Neural progenitor cell (in vitro differentiated cells): Measurements from ENCODE around the gene PTPRC.

Experiments used
- CTCF ChIP-seq: fragments of 200-600 bp; sonication (generic); IDR thresholded peaks from 2 replicates; pipeline ENCODE4 v1.5.1; 2017; ENCODE audit warnings: antibody characterized with exemption, mild to moderate bottlenecking
- EZH2 ChIP-seq: fragments of 200-600 bp; sonication (generic); IDR thresholded peaks from 2 replicates; pipeline ENCODE4 v1.6.1; 2017; ENCODE audit warnings: antibody characterized with exemption, mild to moderate bottlenecking, moderate library complexity

DNA sequence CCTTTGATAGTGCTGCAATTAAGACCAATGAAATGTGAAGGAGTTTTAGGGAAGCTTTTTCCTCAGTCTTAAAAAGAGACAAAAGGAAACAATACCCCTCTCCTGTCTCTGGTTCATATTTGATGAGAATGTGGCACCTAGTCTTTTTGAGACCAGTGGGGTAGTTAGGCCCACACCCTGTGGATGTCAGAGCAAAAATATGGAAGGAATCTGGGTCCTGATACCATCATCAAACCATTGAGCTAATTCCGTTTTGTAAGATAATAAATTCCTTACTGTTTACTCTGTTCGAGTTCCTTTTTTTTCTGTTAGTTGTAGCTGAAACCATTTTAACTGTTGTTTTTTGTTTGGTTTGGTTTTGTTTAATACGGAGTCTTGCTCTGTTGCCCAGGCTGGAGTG, 33.3 kb downstream of the PTPRC start:
- no peak for TF ChIP-seq CTCF
- TF ChIP-seq EZH2 = no peak
